GM21367 (cell line): ENCODE measurements around the gene FYTTD1.
"Not testable (repeated sequence)": the region's sequence is repeated elsewhere in the genome, so short reads cannot be mapped to it uniquely, and the experiment has no call there.

ENCODE experiments used
- ATAC-seq: cut with Tn5 transposase; IDR thresholded peaks from one replicate; pipeline ENCODE4 v1.9.1; 2021; ENCODE audit not compliant: unreplicated experiment

Gene FYTTD1

DNA sequence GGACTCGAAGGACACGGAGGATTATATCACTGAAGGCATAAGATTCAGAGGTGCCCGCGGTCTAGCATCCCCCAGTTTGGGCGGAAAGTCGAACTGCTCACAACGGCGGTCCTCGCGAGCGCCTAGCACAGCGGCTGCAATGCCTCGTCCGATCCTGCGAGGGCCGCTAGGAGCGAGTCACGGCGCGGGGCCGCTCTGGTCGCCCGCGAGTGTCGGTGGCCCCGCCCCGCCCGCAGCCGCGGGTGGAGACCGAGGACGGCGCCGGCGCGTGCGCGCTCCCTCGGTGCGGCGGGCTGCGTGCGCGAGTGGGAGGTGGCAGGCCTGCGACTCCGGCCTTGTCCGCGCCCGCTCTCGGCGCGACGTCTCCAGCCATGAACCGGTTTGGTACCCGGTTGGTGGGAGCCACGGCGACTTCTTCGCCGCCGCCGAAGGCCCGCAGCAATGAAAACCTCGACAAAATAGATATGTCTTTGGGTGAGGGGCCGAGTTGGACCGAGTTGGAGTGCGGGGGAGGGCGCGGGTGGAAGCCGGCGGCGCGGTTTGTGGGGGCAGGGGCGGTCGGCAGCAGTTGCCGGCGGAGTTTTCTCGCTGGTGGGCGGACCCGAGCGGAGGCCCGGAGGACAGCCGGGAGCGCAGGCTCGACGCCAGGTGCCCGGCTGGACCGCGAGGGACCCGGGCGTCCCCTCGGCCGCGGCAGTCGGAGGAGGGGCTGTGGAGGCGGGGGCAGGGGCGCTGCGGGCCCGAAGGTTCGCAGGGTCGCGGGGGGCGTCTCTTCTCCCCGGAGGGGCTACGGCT lies at the start of gene FYTTD1:
TSS of gene FYTTD1 (plus strand) at position 283 of the 795 bp plus-strand sequence. CDS start at position 372, 89 bp downstream.
- peak; percentile 77 for ATAC-seq

- no peak for ATAC-seq
Measured at GRCh38 chr3:197700095-197700494, 49.6 kb upstream of the FYTTD1 start.

DNA sequence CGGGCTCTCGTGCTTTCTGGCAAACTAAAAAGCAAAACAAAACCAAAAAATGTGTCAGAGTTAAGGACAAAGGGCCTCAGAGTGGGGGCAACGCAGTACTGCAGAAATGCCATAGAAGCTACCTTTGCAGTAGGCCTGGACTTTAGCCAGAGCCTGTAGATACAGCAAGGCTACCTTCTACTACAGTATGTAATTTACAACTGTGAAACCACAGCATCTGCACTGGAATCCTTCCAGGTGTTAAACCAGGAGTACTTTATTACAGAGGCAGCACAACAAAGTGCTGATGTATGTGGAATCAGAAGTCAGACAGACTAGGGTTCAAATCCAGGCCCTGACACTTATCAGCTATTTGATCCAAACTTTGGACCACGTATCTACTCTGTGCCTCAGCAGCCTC lies 47.8 kb upstream of the FYTTD1 start:
- no peak for ATAC-seq

DNA sequence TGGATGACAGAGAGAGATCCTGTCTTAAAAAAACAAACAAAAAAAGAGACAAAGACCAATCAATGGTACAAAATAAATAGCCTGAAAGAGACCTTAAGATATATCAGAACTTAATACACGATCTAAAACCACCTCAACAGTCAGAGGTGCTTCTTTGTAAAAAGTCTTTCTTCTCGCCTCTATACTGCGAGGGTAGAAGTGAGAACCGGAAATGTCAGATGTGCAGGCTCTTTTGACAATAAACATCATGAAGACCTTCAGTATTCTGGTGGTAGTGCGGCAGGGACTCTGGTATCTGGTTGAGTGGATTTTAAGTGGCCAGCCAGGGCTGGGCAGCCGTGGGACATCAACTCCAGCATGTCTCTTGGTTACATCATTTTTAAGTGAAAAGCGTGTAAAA lies 43.0 kb upstream of the FYTTD1 start:
- ATAC-seq = no peak

- no peak for ATAC-seq
Measured at GRCh38 chr3:197709135-197709534, 40.5 kb upstream of the FYTTD1 start.

GRCh38 chr3:197710965-197711364 lies 38.7 kb upstream of the FYTTD1 start:
- ATAC-seq = not testable (repeated sequence)

DNA sequence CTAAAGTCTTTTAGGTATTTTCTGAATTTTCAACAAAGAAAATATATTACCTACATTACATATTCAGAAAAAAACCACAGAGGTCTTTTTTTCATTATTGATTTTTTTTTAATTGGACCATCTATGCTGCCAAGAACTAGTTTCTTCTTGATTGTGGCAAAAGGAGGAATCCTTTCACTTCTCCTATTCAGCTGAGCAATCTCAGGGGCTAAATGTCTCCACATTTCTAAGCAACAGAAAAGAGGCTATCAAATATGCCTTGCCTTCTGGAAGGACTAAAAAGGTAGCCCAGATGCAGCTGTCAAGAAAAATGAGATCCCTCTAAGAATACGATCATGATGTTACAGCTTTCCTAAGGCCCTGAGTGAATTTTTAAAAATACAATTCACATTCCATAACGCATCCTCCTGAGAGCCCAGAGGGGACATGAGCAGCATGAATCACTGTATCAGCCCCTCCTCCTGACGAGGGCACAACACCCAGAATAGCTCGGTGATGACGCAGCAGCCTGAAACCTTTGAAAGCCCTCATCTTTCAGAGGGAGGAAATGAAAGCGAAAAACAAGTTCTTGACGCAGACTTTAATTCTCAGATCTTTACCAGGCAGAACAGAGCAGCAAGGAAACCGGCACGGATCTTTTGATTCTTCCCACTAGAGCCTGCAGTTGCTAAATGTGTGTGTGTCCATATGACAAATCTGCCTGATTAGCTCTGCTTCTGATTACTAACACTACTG lies 37.5 kb upstream of the FYTTD1 start:
- ATAC-seq = peak; percentile 81

DNA sequence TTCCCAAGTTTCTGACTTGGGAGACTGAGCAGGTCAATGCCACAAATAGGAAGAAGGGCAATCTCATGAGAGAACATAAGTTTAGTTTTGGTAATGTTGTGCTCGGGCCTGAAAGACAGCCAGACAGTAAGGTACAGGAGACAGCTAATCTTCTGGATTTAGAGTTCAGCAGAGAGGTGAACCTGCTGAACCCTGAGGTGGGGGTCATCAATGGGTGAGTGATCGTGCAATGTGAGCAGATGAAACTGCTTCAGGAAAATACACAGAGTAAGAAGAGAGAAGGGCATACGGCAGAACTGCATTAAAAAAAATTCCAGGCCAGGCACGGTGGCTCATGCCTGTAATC lies 36.2 kb upstream of the FYTTD1 start:
- ATAC-seq = peak; percentile 21

- no peak for ATAC-seq
Measured at GRCh38 chr3:197714251-197714650, 35.4 kb upstream of the FYTTD1 start.

- ATAC-seq = no peak
Measured at GRCh38 chr3:197718891-197719290, 30.8 kb upstream of the FYTTD1 start.

- no peak for ATAC-seq
Measured at GRCh38 chr3:197720694-197721093, 29.0 kb upstream of the FYTTD1 start.

GRCh38 chr3:197722734-197723133 lies 26.9 kb upstream of the FYTTD1 start:
- no peak for ATAC-seq

- not testable (repeated sequence) for ATAC-seq
Measured at GRCh38 chr3:197727878-197728277, 21.8 kb upstream of the FYTTD1 start.

GRCh38 chr3:197728487-197728886 lies 21.2 kb upstream of the FYTTD1 start:
- no peak for ATAC-seq

GRCh38 chr3:197730200-197730599 lies 19.5 kb upstream of the FYTTD1 start:
- ATAC-seq = no peak

DNA sequence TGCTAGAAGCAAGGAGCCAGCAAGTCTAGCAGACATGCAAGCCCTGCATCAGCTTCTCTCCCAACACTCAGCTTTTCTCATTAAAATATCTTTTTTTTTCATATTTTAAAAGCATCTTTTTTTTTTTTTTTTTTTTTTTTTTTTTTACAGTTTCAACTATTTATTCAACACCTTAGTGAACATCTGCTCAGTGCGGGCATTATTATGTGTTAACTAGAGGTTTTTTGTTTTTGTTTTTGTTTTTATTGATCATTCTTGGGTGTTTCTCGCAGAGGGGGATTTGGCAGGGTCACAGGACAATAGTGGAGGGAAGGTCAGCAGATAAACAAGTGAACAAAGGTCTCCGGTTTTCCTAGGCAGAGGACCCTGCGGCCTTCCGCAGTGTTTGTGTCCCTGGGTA lies 18.9 kb upstream of the FYTTD1 start:
- not testable (repeated sequence) for ATAC-seq

DNA sequence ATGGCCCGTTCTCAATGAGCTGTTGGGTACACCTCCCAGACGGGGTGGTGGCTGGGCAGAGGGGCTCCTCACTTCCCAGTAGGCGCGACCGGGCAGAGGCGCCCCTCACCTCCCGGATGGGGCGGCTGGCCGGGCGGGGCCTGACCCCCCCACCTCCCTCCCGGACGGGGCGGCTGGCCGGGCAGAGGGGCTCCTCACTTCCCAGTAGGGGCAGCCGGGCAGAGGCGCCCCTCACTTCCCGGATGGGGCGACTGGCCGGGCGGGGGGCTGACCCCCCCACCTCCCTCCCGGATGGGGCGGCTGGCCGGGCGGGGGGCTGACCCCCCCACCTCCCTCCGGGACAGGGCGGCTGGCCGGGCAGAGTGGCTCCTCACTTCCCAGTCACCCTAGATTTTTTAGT lies 18.2 kb upstream of the FYTTD1 start:
- not testable (repeated sequence) for ATAC-seq

- ATAC-seq = no peak
Measured at GRCh38 chr3:197733042-197733441, 16.6 kb upstream of the FYTTD1 start.

DNA sequence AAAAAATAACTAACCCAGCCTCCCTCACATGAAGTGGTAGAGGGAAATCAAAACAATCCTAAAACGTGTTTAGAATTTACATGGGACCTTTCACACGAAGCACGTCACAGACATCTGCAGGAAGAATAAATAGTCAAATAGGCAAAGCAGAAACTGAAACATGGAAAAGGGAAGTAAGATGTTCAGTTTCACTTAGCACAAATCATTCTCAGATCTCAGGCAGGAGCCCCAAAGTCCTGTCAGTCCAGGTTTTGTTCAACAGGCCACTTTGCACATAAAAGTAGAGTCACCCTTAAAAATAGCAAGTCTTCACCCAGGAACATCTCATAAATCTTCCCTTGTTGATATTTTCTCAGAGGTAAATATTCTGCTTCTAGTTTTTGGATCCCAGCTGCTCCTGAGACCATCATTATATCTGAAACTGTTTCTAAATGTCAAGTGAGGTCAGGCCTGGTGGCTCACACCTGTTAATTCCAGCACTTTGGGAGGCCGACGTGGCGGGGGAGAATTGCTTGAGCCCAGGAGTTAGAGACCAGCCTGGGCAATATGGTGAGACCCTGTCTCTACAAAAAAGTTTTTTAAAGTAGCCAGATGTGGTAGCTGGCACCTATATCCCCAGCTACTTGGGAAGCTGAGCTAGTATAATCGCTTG lies 14.9 kb upstream of the FYTTD1 start:
- peak; percentile 36 for ATAC-seq

DNA sequence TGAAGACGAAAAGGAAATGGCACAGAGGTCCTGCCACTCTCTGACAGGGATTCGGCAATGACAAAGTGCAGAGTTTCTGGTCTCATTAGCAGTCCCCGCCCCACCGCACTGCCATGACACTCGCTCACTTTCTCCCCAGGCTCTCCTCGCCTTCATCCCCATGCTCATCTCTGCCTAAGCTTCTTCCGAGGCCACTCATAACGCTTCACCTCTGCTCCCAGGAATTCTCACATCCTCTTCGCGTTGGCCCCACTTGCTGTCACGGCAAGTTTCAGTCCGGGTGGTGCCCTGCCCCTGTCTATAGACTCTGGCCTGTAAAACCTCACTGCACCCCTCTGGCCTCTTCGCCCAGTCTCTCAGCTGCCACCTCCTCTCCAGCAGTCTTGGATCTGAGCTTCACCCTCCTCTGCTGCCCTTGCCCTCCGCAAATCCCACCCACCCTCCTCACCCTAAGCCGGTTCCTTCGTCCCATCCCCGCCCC lies 13.6 kb upstream of the FYTTD1 start:
- no peak for ATAC-seq

DNA sequence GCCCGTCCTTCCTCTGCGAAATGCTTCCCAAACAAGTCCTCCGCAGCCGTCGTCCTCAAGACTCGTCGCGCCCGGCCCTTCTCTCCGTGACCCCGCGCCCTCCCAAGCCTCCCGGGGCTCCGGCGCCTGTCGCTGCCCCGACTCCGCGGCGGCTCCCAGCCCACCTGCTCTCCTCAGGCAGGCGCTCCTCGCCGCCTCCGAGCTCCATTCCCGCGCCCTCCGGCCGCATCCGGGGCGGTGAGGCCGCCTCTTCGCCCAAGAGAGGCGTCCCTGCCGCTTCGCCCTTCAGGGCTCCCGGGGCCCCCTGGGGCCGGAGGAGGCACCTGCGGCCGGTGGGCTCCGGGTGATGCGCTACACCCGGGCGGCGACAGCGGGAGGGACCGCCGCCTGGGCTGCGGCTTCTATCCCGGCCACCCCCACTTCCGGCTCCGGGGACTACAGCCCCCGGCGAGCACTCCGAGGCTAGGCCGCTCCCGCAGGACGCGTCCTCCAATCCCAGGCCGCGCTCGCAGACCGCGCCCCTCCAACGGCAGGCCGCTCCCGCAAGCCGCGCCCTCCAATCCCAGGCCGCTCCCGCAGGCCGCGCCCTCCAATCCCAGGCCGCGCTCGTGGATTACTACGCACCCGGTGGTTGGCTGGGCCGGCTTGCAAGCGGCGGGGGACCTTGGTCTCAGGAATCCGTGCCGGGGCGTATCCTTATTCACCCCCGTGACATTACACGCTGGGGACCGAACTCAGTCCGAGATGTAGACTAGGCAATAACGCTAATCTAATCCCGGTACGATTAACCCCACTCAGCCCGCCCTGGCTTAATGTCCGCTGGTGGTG lies 13.0 kb upstream of the FYTTD1 start, which contains the start of gene RUBCN:
TSS of gene RUBCN (minus strand) at position 414 of the 828 bp plus-strand sequence. CDS start at position 229, 185 bp downstream.
- peak; percentile 74 for ATAC-seq
